Calu3 (cell line): Measurements from ENCODE around the gene AIF1. TPM values are rescaled to one million over a fixed set of nuclear protein-coding genes. Genes with fewer than 3 reads are reported as not detected.

Experiments
- BruUV-seq: library from RNA; stranded (reverse); fragments of 400-500 nt; replicated peaks from 2 replicates; lab custom pipeline; 2021; lab: Mats Ljungman, UMichigan
- CTCF ChIA-PET: fragments of 300-600 bp; sonication (Branson Sonifier 250); formaldehyde crosslinking; loops from one replicate; lab custom pipeline; 2022; ENCODE audit warnings: antibody characterized with exemption; lab: Charles Lee
- DNase-seq: peaks from one replicate; pipeline ENCODE4 v3.0.0; 2022
- H3K27ac Mint-ChIP-seq: one replicate; pipeline ENCODE4 v1.8.0; 2022; ENCODE audit warnings: mixed read lengths; ENCODE audit not compliant: unreplicated experiment
- H3K27me3 Mint-ChIP-seq: one replicate; pipeline ENCODE4 v1.8.0; 2022; ENCODE audit warnings: mixed read lengths; ENCODE audit not compliant: unreplicated experiment
- H3K36me3 Mint-ChIP-seq: one replicate; pipeline ENCODE4 v1.8.0; 2022; ENCODE audit warnings: mild to moderate bottlenecking, moderate library complexity, mixed read lengths; ENCODE audit not compliant: insufficient read depth, unreplicated experiment
- H3K4me1 Mint-ChIP-seq: one replicate; pipeline ENCODE4 v1.8.0; 2022; ENCODE audit warnings: mild to moderate bottlenecking, low read depth, mixed read lengths; ENCODE audit not compliant: unreplicated experiment
- H3K4me3 Mint-ChIP-seq: one replicate; pipeline ENCODE4 v1.8.0; 2022; ENCODE audit warnings: mild to moderate bottlenecking, low read depth, moderate library complexity, mixed read lengths; ENCODE audit not compliant: unreplicated experiment
- H3K9me3 Mint-ChIP-seq: one replicate; pipeline ENCODE4 v1.8.0; 2022; ENCODE audit warnings: low read depth, mixed read lengths; ENCODE audit not compliant: unreplicated experiment
- CTCF ChIP-seq: fragments of 200-600 bp; IDR thresholded peaks from one replicate; pipeline ENCODE4 v1.8.0; 2022; ENCODE audit warnings: antibody characterized with exemption; ENCODE audit not compliant: unreplicated experiment
- intact Hi-C: fragments of 100-400 bp; cut with micrococcal nuclease; formaldehyde crosslinking; loops from one replicate; pipeline ENCODE4 v1.10.0; 2022; ENCODE audit not compliant: unreplicated experiment
- total RNA-seq: library from RNA; stranded (reverse); gene quantifications from 2 replicates; pipeline ENCODE4 v1.2.3, GENCODE V29; 2022

Gene AIF1
- total RNA-seq, 1 experiment from 2014 or later: not detected

- BruUV-seq: TSS peak; percentile 29
Measured at GRCh38 chr6:31659649-31660380, 44.8 kb downstream of the AIF1 start.

GRCh38 chr6:31660381-31661261 is 45.6 kb downstream of the AIF1 start, which contains the start of gene C6orf47:
TSS of gene C6orf47 (minus strand) at chr6:31660778. CDS start at chr6:31659947, 831 bp downstream.
- Mint-ChIP-seq H3K4me1 (peaks cover 69% of the 10 kb centered on the region), H3K4me3 (peak within 1 kb of the TSS; percentile 82), H3K36me3 (peaks cover 91% of the 10 kb centered on the region), H3K27me3 (no peaks in the 10 kb centered on the region), H3K9me3 (no peaks in the 10 kb centered on the region), H3K27ac (peak within 1 kb of the TSS; percentile 87)
- BruUV-seq: no TSS peak
- CTCF ChIA-PET: interaction anchor here (0.6 to 1.5 kb wide), 11 partner anchors 9 to 268 kb away, joined by 3 to 10 read pairs (median 3); partner anchors contain the start of genes BAG6 and DDX39B
- intact Hi-C loops: loop anchor here (1.0 kb wide), 1 partner anchor 8 kb away; the partner anchor contains the start of gene BAG6
- DNase-seq: peak; percentile 96
- TF ChIP-seq CTCF: no peak

More at GRCh38 chr6:31659649-31660380, 44.8 kb downstream of the AIF1 start:
- Mint-ChIP-seq H3K9me3 (no peaks in the 10 kb centered on the region), H3K27ac (peak overlapping the region; percentile 87), H3K4me3 (peak overlapping the region; percentile 82), H3K27me3 (no peaks in the 10 kb centered on the region), H3K4me1 (peaks cover 72% of the 10 kb centered on the region), H3K36me3 (peaks cover 86% of the 10 kb centered on the region)
- no peak for TF ChIP-seq CTCF
- CTCF ChIA-PET: interaction anchor here (0.9 to 1.5 kb wide), 5 partner anchors 8 to 215 kb away, joined by 3 to 10 read pairs (median 4); partner anchors contain the start of genes BAG6 and DDX39B
- intact Hi-C loops: loop anchor here (1.0 kb wide), 1 partner anchor 8 kb away; the partner anchor contains the start of gene BAG6
- DNase-seq: no peak

GRCh38 chr6:31661262-31662123 is 46.5 kb downstream of the AIF1 start:
- H3K4me3 Mint-ChIP-seq: peak overlapping the region; percentile 82
- H3K27me3 Mint-ChIP-seq: no peaks in the 10 kb centered on the region
- peak overlapping the region; percentile 87 for H3K27ac Mint-ChIP-seq
- intact Hi-C loops: no loop called here
- H3K9me3 Mint-ChIP-seq: no peaks in the 10 kb centered on the region
- no peak for DNase-seq
- CTCF ChIA-PET: interaction anchor here (0.6 to 1.5 kb wide), 11 partner anchors 10 to 267 kb away, joined by 3 to 10 read pairs (median 3); partner anchors contain the start of genes BAG6 and DDX39B
- H3K4me1 Mint-ChIP-seq: peaks cover 60% of the 10 kb centered on the region
- no peak for TF ChIP-seq CTCF
- peaks cover 93% of the 10 kb centered on the region for H3K36me3 Mint-ChIP-seq
- BruUV-seq: no TSS peak
